B cell (primary cell): ENCODE measurements around the gene NCS1. TPM values are rescaled to one million over a fixed set of nuclear protein-coding genes. Genes with fewer than 3 reads are reported as not detected.

Source experiments
- ATAC-seq: fragments of 200-7000 bp; cut with Tn5 transposase; one replicate; pipeline ENCODE4 v1.10.0; 2021; ENCODE audit warnings: low read depth, mild to moderate bottlenecking, moderate number of reproducible peaks, moderate library complexity
- CTCF ChIA-PET: fragments of 350-600 bp; sonication (Branson Sonifier 250); formaldehyde crosslinking; loops from one replicate; lab custom pipeline; 2021; ENCODE audit warnings: antibody characterized with exemption, inconsistent platforms; lab: Charles Lee
- POLR2A ChIA-PET: fragments of 350-600 bp; sonication (Branson Sonifier 250); formaldehyde crosslinking; loops from one replicate; lab custom pipeline; 2021; ENCODE audit warnings: antibody characterized with exemption; lab: Charles Lee
- DNase-seq: peaks from one replicate; pipeline ENCODE4 v3.0.0; 2013
- H2AFZ ChIP-seq: 2 replicates; pipeline ENCODE4 v1.6.1; 2012; ENCODE audit warnings: mild to moderate bottlenecking, low read depth, low read length; ENCODE audit not compliant: insufficient read depth, poor library complexity, severe bottlenecking
- H3K27ac ChIP-seq, 2 donors: 1 replicate in 1 of 2; 2 replicates in 1 of 2; pipeline ENCODE4 v1.5.1; 2012 to 2013; ENCODE audit warnings: low read length in 2 of 2, mild to moderate bottlenecking in 2 of 2, moderate library complexity in 1 of 2
- H3K27me3 ChIP-seq, 4 experiments: fragments of 200-600 bp in 1 of 4; sonication (generic) in 1 of 4; replicated peaks in 1 of 4; 1 replicate in 2 of 4; 2 replicates in 2 of 4; pipeline versions ENCODE4 v1.6.1 to v1.7.0; 2013 to 2016; ENCODE audit warnings: low read length in 3 of 4, mild to moderate bottlenecking in 2 of 4, mixed read lengths in 1 of 4, moderate library complexity in 1 of 4; ENCODE audit not compliant: insufficient read depth in 4 of 4, control insufficient read depth in 3 of 4; ENCODE audit errors: control extremely low read depth in 1 of 4
- H3K36me3 ChIP-seq, 2 experiments: replicated peaks in 1 of 2; 1 replicate in 1 of 2; 2 replicates in 1 of 2; pipeline versions ENCODE4 v1.6.1 to v1.7.1; 2013; ENCODE audit warnings: low read length in 1 of 2; ENCODE audit not compliant: insufficient read depth in 2 of 2, control insufficient read depth in 1 of 2; ENCODE audit errors: control extremely low read depth in 1 of 2, extremely low read depth in 1 of 2
- H3K4me1 ChIP-seq, 2 donors: fragments of 200-600 bp in 1 of 2; sonication (generic) in 1 of 2; 1 replicate in 1 of 2; 2 replicates in 1 of 2; pipeline versions ENCODE4 v1.5.1 to v1.6.1; 2013 to 2017; ENCODE audit warnings: low read length in 2 of 2; ENCODE audit not compliant: control insufficient read depth in 2 of 2, insufficient read depth in 2 of 2
- H3K4me2 ChIP-seq: replicated peaks from 2 replicates; pipeline ENCODE3; 2012; ENCODE audit warnings: mild to moderate bottlenecking, low read depth, low read length; ENCODE audit not compliant: poor library complexity, severe bottlenecking
- H3K4me3 ChIP-seq, 5 experiments: fragments of 200-600 bp in 1 of 5; sonication (generic) in 1 of 5; 1 replicate in 3 of 5; 2 replicates in 2 of 5; pipeline versions ENCODE4 v1.5.1 to v1.7.0; 2011 to 2016; ENCODE audit warnings: low read length in 4 of 5, mild to moderate bottlenecking in 4 of 5, low read depth in 2 of 5, control low read depth in 1 of 5, moderate library complexity in 1 of 5; ENCODE audit not compliant: insufficient read depth in 1 of 5; ENCODE audit errors: control extremely low read depth in 1 of 5, extremely low read depth in 1 of 5
- H3K79me2 ChIP-seq: fragments of 200-600 bp; sonication (generic); one replicate; pipeline ENCODE4 v1.6.0; 2016; ENCODE audit warnings: low read length; ENCODE audit not compliant: control insufficient read depth, insufficient read depth
- H3K9ac ChIP-seq: fragments of 200-600 bp; sonication (generic); 2 replicates; pipeline ENCODE4 v1.6.1; 2017; ENCODE audit warnings: mild to moderate bottlenecking, low read length, moderate library complexity
- H3K9me3 ChIP-seq, 3 donors: one replicate each; pipeline versions ENCODE4 v1.6.1 to v1.7.1; 2013; ENCODE audit warnings: low read length in 2 of 3; ENCODE audit not compliant: control insufficient read depth in 2 of 3, insufficient read depth in 1 of 3; ENCODE audit errors: control extremely low read depth in 1 of 3
- H4K20me1 ChIP-seq: 2 replicates; pipeline ENCODE4 v1.6.0; 2012; ENCODE audit warnings: mild to moderate bottlenecking, low read length; ENCODE audit not compliant: insufficient read depth, control insufficient read depth, poor library complexity, severe bottlenecking
- H3K27ac Mint-ChIP-seq: one replicate; pipeline ENCODE4 v1.8.0; 2021; ENCODE audit warnings: mixed read lengths
- H3K27me3 Mint-ChIP-seq: one replicate; pipeline ENCODE4 v1.8.0; 2021; ENCODE audit warnings: mixed read lengths
- H3K4me1 Mint-ChIP-seq: one replicate; pipeline ENCODE4 v1.8.0; 2021; ENCODE audit warnings: mixed read lengths
- H3K4me3 Mint-ChIP-seq: one replicate; pipeline ENCODE4 v1.8.0; 2021; ENCODE audit warnings: mixed read lengths
- H3K9me3 Mint-ChIP-seq: one replicate; pipeline ENCODE4 v1.8.0; 2022; ENCODE audit warnings: mixed read lengths; ENCODE audit not compliant: insufficient read depth
- CTCF ChIP-seq: fragments of 200-600 bp; IDR thresholded peaks from one replicate; pipeline ENCODE4 v1.8.0; 2022; ENCODE audit warnings: antibody characterized with exemption, mild to moderate bottlenecking
- EZH2 ChIP-seq: IDR thresholded peaks from 2 replicates; pipeline ENCODE4 v1.6.1; 2012; ENCODE audit warnings: borderline replicate concordance, low read depth, mild to moderate bottlenecking, moderate library complexity, low read length; ENCODE audit not compliant: insufficient read depth, poor library complexity, severe bottlenecking
- WGBS: methylation state at CpG from one replicate; pipeline ENCODE4 v1.1.5; 2013; ENCODE audit warnings: missing lambda C conversion rate; ENCODE audit not compliant: insufficient coverage; 5-methylcytosine and 5-hydroxymethylcytosine counted together
- intact Hi-C: fragments of 100-400 bp; cut with micrococcal nuclease; formaldehyde crosslinking; loops from one replicate; pipeline ENCODE4 v1.10.0; 2022
- polyA plus RNA-seq: library from polyadenylated mRNA; depleted of rRNA; stranded (reverse); fragments of >200 nt; gene quantifications from 2 replicates; pipeline ENCODE4 v1.2.3, GENCODE V29; 2012
- total RNA-seq, 2 donors: library from RNA; stranded (reverse); fragments of 120-200 nt in 1 of 2; gene quantifications; 1 replicate in 1 of 2; 2 replicates in 1 of 2; pipeline versions ENCODE4 v1.2.3 to v1.2.4, GENCODE V29; 2013 to 2022

NCS1 gene
- total and polyA plus RNA-seq, 2 donors (not counting 1 experiment from before 2014, with no cell fraction given), result 0.39 TPM; not detected in 1

GRCh38 chr9:130186051-130186450 is 13.8 kb downstream of the NCS1 start:
- H3K27ac ChIP-seq, result no peak overlapping the region
- no peaks in the 10 kb centered on the region for H3K27me3 ChIP-seq
- peaks cover 13% of the 10 kb centered on the region for H3K27me3 Mint-ChIP-seq
- no peak overlapping the region for H3K4me3 Mint-ChIP-seq
- H3K9ac ChIP-seq, result no peak overlapping the region
- intact Hi-C loops, result no loop called here
- H3K4me2 ChIP-seq, result no peak overlapping the region
- H3K36me3 ChIP-seq, result no peaks in the 10 kb centered on the region
- H3K79me2 ChIP-seq, result no peaks in the 10 kb centered on the region
- POLR2A ChIA-PET, result no interaction called here
- no peak overlapping the region for H3K27ac Mint-ChIP-seq
- no peaks in the 10 kb centered on the region for H3K9me3 Mint-ChIP-seq
- ATAC-seq (no peak), DNase-seq (no peak)
- CTCF ChIA-PET, result no interaction called here
- TF ChIP-seq CTCF (no peak), EZH2 (no peak)
- WGBS, result 88% methylated on average over 6 of the region's 6 CpGs
- H3K4me3 ChIP-seq, result no peak overlapping the region
- H3K4me1 Mint-ChIP-seq, result no peaks in the 10 kb centered on the region
- H3K9me3 ChIP-seq, result no peaks in the 10 kb centered on the region
- no peak overlapping the region for H2AFZ ChIP-seq
- no peaks in the 10 kb centered on the region for H4K20me1 ChIP-seq
- no peaks in the 10 kb centered on the region for H3K4me1 ChIP-seq

- Histone ChIP-seq H4K20me1 (no peaks in the 10 kb centered on the region), H2AFZ (no peak overlapping the region), H3K9ac (no peak overlapping the region), H3K27ac (no peak overlapping the region), H3K4me1 (no peaks in the 10 kb centered on the region), H3K27me3 (no peaks in the 10 kb centered on the region), H3K9me3 (no peaks in the 10 kb centered on the region), H3K4me2 (no peak overlapping the region), H3K4me3 (no peak overlapping the region), H3K79me2 (no peaks in the 10 kb centered on the region), H3K36me3 (no peaks in the 10 kb centered on the region)
- H3K4me1 Mint-ChIP-seq, result no peaks in the 10 kb centered on the region
- no peaks in the 10 kb centered on the region for H3K9me3 Mint-ChIP-seq
- H3K27ac Mint-ChIP-seq, result no peak overlapping the region
- intact Hi-C loops, result no loop called here
- ChIA-PET CTCF (no interaction called here), POLR2A (no interaction called here)
- TF ChIP-seq CTCF (no peak), EZH2 (no peak)
- no peak for ATAC-seq
- DNase-seq, result no peak
- H3K4me3 Mint-ChIP-seq, result no peak overlapping the region
- peaks cover 13% of the 10 kb centered on the region for H3K27me3 Mint-ChIP-seq
- WGBS, result 91% methylated on average over 25 of the region's 25 CpGs
Observed at GRCh38 chr9:130186839-130187522, 14.8 kb downstream of the NCS1 start.
